Umbilical cord (tissue), 2 donors: ENCODE measurements around the gene ZNF320. TPM values are rescaled to one million over a fixed set of nuclear protein-coding genes. Genes with fewer than 3 reads are reported as not detected.
"Not testable (repeated sequence)": the region's sequence is repeated elsewhere in the genome, so short reads cannot be mapped to it uniquely, and the experiment has no call there.

Experiments
- DNase-seq: peaks from one replicate; pipeline ENCODE4 v3.0.0-alpha.2; 2015; ENCODE audit warnings: low spot score
- total RNA-seq: library from RNA; depleted of rRNA; stranded (reverse); fragments of >200 nt; gene quantifications from one replicate; pipeline ENCODE4 v1.2.3, GENCODE V29; 2014; ENCODE audit warnings: low replicate concordance; ENCODE audit not compliant: insufficient read depth

Gene ZNF320
- total RNA-seq, 1 donor from 2014 or later = 13.0 TPM

DNA sequence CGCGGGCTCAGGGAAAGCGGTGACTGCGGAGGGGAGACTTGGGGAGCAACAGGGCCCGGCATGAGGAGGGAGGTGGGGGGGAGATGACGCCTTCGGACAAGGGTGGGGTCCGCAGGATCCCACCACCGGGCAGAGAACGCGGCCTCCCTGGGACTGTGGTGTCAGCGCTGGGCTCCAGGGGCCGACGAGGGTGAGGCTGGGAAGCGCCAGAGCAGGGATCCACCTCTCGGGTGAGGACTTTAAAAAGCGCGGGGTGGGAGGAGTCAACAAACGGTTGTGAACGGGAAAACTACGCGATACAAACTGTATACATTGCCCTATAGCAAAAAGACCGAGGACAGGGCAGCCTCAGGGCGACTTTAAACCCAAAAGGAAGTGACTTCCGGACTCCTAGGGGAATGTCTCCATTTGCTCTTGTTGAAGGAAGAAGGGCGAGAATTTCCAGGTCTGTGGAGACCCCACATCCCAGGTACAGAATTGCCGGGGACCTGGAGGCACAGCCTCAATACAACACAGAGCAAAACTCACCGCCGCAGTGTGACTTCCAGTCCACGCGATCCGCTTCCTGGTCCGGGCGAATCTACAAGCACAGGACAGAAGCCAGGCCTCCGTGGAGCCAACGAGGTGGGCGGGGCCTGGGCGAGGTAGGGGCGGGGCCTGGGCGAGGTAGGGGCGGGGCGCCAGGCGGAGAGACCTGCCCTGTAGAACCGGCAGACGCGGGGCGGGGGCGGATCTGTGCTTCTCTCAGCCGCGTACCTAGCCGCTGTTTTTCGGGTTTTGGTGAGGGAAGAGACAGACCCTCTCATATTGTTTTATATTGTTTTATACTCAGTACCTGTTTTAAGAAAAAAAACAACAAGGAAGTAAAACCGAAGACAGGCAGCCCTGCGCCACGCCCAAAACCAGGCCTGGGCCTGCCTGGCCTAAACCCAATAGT, 25.7 kb upstream of the ZNF320 start, which contains the start of gene ZNF888:
TSS of gene ZNF888 (minus strand) at position 588 of the 937 bp plus-strand sequence. CDS start 5,555 bp downstream, outside the sequence.
- DNase-seq = peak; percentile 90

GRCh38 chr19:52917531-52917930, 20.1 kb upstream of the ZNF320 start:
- DNase-seq = no peak

GRCh38 chr19:52910648-52911047, 13.2 kb upstream of the ZNF320 start:
- no peak for DNase-seq

GRCh38 chr19:52904052-52904780, 6.8 kb upstream of the ZNF320 start:
- DNase-seq = not testable (repeated sequence)

- no peak for DNase-seq
These were observed 4.4 kb upstream of the ZNF320 start for GRCh38 chr19:52901842-52902241.

DNA sequence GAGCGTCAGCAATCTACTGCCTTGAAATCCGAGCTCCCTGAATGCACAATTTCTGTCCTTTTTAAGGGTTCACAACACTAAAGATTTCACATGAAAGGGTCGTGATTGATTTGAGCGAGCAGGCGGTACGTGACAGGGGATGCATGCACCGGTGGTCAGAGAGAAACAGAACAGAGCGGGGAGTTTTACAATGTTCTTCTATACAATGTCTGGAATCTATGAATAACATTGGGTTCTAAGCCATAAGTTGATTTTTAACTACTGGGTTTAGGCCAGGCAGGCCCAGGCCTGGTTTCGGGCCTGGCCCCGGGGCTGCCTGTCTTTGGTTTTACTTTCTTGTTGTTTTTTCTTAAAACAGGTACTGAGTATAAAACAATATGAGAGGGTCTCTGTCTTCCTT, 1.2 kb upstream of the ZNF320 start:
- not testable (repeated sequence) for DNase-seq

- DNase-seq = no peak
These were observed 666 bp upstream of the ZNF320 start for GRCh38 chr19:52898101-52898500.

DNA sequence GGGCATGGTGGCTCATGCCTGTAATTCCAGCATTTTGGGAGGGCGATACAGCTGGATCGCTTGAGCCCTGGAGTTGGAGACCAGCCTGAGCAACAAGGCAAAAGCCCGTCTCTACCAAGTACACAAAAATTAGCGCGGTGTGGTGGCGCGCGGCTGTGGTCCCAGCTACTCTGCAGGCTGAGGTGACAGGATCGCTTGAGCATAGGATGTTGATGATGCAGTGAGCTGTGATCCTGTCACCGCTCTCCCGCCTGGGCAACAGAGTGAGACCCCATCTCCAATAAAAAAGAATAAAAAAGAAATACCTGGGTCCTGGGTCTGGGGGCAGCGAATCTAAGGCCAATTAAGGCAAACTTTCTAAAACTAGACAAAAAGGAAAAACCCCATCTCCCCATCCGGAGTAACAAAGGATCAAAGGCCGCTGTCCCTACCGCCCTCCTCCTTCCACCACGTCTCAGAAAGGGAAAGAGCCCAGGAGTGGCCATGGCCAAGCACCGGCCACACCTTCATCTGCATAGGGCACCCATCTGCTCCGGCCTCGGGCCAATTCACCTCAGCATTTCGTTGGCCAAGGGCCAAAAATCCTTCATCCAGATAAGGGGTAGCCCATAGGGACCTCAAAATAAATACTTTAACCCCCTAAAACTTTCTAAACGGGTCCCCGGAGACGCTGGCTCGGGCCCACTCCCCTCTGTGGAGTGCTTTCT, 851 bp downstream of the ZNF320 start:
- peak; percentile 29 for DNase-seq

DNA sequence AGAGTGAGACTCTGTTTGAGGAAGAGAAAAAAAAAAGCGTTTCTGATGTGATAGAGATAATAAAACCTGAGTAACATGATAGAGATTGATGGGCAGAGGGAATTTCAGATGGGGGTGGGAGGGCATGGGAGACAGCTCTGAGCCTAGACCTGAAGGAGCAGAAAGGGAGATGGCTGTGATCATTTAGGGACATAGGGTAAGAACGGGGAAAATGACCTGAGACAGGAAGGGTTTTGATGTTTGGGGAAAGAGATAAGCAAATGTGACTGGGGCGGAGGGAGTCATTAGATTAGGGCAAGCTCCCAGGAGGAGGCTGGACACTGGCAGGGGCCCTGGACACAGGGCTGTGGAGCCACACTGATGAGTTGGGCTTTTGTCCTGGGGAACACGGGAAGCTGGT, 6.1 kb downstream of the ZNF320 start:
- no peak for DNase-seq

DNA sequence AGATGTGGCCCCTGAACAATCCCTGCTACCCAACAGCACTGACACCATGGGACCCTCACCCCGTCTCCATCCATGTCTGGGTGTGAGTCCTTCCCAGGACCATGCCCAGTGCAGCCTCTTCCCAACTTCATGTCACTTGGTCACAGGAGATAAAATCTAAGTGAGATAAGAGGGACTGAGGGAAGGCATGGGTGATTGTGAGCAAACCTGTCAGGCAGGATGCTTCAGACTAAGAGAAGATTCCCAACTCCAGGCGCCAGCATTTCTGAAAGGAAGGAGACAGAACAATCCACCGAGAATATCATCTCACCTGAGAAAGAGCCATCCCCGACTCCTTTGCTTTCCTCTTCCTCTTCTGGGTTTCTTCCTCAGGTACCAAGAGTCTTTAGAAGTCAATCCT, 7.5 kb downstream of the ZNF320 start:
- DNase-seq = no peak

DNA sequence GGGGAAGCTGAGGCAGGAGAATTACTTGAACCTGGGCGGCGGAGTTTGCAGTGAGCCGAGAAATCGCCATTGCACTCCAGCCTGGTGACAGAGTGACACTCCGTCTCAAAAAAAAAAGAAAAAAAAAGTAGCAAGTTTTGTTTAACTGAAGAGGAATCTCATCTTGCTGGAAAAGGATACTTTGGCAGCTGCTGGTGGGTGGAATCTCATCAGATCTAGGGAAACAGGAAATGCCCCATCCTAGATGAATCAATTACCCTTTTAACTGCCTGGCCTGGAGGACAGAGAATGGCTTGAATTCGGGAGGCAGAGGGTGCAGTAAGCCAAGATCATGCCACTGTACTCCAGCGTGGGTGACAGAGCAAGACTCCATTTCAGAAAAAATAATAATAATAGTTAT, 8.4 kb downstream of the ZNF320 start:
- DNase-seq = no peak

- DNase-seq = no peak
These were observed 16.5 kb downstream of the ZNF320 start for GRCh38 chr19:52880895-52881389.

DNA sequence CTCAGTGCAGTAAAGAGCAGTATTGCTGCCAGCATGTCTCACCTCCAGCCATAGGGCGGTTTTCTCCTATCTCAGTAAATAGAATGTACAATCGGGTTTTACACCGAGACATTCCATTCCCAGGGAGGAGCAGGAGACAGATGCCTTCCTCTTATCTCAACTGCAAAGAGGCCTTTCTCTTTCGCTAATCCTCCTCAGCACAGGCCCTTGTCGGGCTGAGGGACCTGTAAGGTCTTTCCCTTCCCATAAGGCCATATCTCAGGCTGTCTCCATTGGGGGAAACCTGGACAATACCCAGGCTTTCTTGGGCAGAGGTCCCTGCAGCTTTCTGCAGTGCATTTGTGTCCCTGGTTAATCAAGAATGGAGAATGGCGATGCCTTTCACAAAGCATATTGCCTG, 24.4 kb downstream of the ZNF320 start:
- DNase-seq = not testable (repeated sequence)

DNA sequence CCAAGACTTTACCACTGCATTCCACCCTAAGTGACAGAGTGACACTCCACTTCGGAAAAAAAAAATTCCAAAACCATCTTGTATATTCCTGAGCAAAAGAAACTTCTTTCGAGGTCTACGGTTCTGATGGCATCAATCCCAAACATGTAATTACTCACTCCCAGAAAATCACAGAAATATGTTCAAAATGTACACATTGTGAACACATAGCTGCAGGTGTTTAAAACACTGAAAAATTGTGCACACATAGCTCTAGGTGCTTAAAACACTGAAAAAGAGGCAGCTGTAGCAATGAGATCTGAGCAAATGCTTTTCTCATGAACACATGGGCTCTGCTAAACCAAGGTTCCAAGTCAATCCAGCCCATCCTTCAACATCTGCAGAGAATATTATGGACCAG, 26.0 kb downstream of the ZNF320 start:
- no peak for DNase-seq

GRCh38 chr19:52868031-52868430, 29.4 kb downstream of the ZNF320 start:
- DNase-seq = not testable (repeated sequence)

DNA sequence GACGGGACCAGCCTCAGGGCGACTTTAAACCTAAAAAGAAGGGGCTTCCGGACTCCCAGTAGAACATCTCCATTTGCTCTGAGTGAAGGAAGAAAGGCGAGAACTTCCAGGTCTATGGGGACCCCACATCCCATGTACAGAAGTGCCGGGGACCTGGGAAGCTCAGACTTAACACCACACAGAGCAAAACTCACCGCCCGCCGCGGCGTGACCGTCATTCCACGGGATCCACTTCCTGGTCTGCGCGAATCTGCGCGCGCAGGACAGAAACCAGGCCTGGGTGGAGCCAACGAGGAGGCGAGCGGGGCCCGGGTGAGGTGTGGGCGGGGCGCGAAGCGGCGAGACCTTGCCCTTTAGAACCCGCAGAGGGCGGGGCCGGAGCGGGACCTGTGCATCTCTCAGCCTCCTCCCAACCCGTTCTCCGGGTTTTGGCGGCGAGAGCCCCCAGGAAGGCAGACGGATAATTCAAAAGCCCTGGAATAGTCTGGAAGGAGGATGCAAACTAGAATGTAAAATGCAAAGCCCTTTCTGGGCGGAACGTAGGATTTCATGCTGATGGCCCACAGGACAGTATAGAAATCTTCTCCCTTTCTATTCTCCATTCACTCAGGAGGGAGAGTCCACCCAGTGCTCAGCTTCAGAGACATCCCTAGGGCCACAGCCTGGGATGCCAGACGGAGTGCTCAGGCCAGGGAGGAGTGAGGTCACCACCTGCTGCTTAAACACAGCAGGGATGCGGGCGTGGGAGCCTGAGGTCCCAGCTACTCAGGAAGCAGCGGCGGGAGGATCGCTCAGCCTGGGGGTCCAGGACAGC, 39.9 kb downstream of the ZNF320 start, which contains the start of gene ZNF468:
TSS of gene ZNF468 (minus strand) at position 242 of the 814 bp plus-strand sequence. CDS start 3,347 bp downstream, outside the sequence.
- peak; percentile 73 for DNase-seq

- not testable (repeated sequence) for DNase-seq
These were observed 40.7 kb downstream of the ZNF320 start for GRCh38 chr19:52856540-52857377.
